Measurements from ENCODE around the gene CYP46A1. TPM values are rescaled to one million over a fixed set of nuclear protein-coding genes. Genes with fewer than 3 reads are reported as not detected.

Gene CYP46A1
- total and polyA plus RNA-seq, 4 donors, result 0.14 to 0.92 (median 0.48) TPM

- DNase-seq (ENCODE audit: low spot score), result no peak
- Histone ChIP-seq H3K4me1 (ENCODE audit: control insufficient read depth in 4 of 4, insufficient read depth in 4 of 4, low read length in 3 of 4) (no peaks in the 10 kb centered on the region), H3K27me3 (ENCODE audit: control insufficient read depth in 4 of 4, insufficient read depth in 4 of 4, low read length in 3 of 4) (no peaks in the 10 kb centered on the region), H3K4me3 (ENCODE audit: low read depth in 1 of 3, low read length in 3 of 3) (no peak overlapping the region), H3K27ac (ENCODE audit: low read depth in 1 of 2, low read length in 2 of 2) (no peak overlapping the region), H3K9ac (ENCODE audit: low read depth in 1 of 2, low read length in 2 of 2) (no peak overlapping the region), H3K36me3 (ENCODE audit: control insufficient read depth in 4 of 4, insufficient read depth in 3 of 4, low read depth in 1 of 4, low read length in 3 of 4) (no peaks in the 10 kb centered on the region), H3K9me3 (ENCODE audit: control insufficient read depth in 4 of 4, low read length in 3 of 4) (no peaks in the 10 kb centered on the region)
- TF ChIP-seq FOXA2 (IDR thresholded peaks at IDR 0.05) (no peak), HNF4A (conservative IDR thresholded peaks at IDR 0.05) (no peak), ATF3 (IDR thresholded peaks at IDR 0.05) (no peak), TAF1 (conservative IDR thresholded peaks at IDR 0.05) (no peak), YY1 (IDR thresholded peaks at IDR 0.05) (no peak), REST (IDR thresholded peaks at IDR 0.05) (no peak), GABPA (IDR thresholded peaks at IDR 0.05 in 1 of 2, conservative IDR thresholded peaks at IDR 0.05 in 1 of 2) (no peak), RAD21 (IDR thresholded peaks at IDR 0.05) (no peak), JUND (IDR thresholded peaks at IDR 0.05) (no peak), NR2F2 (IDR thresholded peaks at IDR 0.05) (no peak), CTCF (IDR thresholded peaks at IDR 0.05; ENCODE audit: low read depth, low read length, missing input control) (no peak), FOXA1 (IDR thresholded peaks at IDR 0.05) (no peak), ZBTB33 (IDR thresholded peaks at IDR 0.05) (no peak), EGR1 (IDR thresholded peaks at IDR 0.05; ENCODE audit: low read depth in 2 of 2) (no peak), RXRA (IDR thresholded peaks at IDR 0.05) (no peak), HNF4G (IDR thresholded peaks at IDR 0.05) (no peak)
- WGBS, result 86% methylated on average over 14 of the region's 14 CpGs
Observed at GRCh38 chr14:99718031-99718810, 34.1 kb downstream of the CYP46A1 start.

All from liver (tissue), 9 donors.